Fibroblast of lung (primary cell): ENCODE results near the gene NUDT8. TPM values are rescaled to one million over a fixed set of nuclear protein-coding genes. Genes with fewer than 3 reads are reported as not detected.
A peak's percentile ranks its signal among the peaks of the same experiment; 100 is the strongest.

Source experiments
- DNase-seq, 2 donors: peaks; one replicate each; pipeline versions ENCODE4 v3.0.0 to v3.0.0-alpha.2; 2010; ENCODE audit warnings: low read depth in 2 of 2
- H2AFZ ChIP-seq: 2 replicates; pipeline ENCODE4 v1.5.1; 2012; ENCODE audit warnings: low read length, control low read depth, inconsistent platforms
- H3K27ac ChIP-seq: 2 replicates; pipeline ENCODE4 v1.5.1; 2011; ENCODE audit warnings: low read length, control low read depth; ENCODE audit not compliant: insufficient read depth
- H3K27me3 ChIP-seq: 2 replicates; pipeline ENCODE4 v1.5.1; 2011; ENCODE audit warnings: mild to moderate bottlenecking, low read length; ENCODE audit not compliant: control insufficient read depth, insufficient read depth
- H3K36me3 ChIP-seq: 2 replicates; pipeline ENCODE4 v1.5.1; 2011; ENCODE audit warnings: low read length; ENCODE audit not compliant: control insufficient read depth, insufficient read depth
- H3K4me1 ChIP-seq: 2 replicates; pipeline ENCODE4 v1.5.1; 2011; ENCODE audit warnings: low read length; ENCODE audit not compliant: control insufficient read depth, insufficient read depth; ENCODE audit errors: extremely low read depth
- H3K4me2 ChIP-seq: 2 replicates; pipeline ENCODE4 v1.5.1; 2011; ENCODE audit warnings: low read length, control low read depth; ENCODE audit not compliant: insufficient read depth; ENCODE audit errors: extremely low read depth
- H3K4me3 ChIP-seq, 4 experiments: fragments of 200-600 bp in 1 of 4; sonication (generic) in 1 of 4; replicated peaks in 1 of 4; 2 replicates each; pipeline ENCODE4 v1.5.1; 2011 to 2016; ENCODE audit warnings: low read length in 4 of 4, low read depth in 3 of 4, mild to moderate bottlenecking in 3 of 4, control low read depth in 2 of 4, inconsistent platforms in 1 of 4, mixed read lengths in 1 of 4; ENCODE audit not compliant: insufficient read depth in 1 of 4; ENCODE audit errors: control extremely low read depth in 1 of 4
- H3K79me2 ChIP-seq: 2 replicates; pipeline ENCODE4 v1.5.1; 2012; ENCODE audit warnings: mild to moderate bottlenecking, low read length, inconsistent platforms; ENCODE audit not compliant: control insufficient read depth, insufficient read depth
- H3K9ac ChIP-seq: 2 replicates; pipeline ENCODE4 v1.5.1; 2011; ENCODE audit warnings: mild to moderate bottlenecking, low read length, control low read depth; ENCODE audit not compliant: insufficient read depth
- H3K9me3 ChIP-seq: 2 replicates; pipeline ENCODE4 v1.5.1; 2012; ENCODE audit warnings: low read depth, low read length; ENCODE audit not compliant: control insufficient read depth, insufficient read depth
- H4K20me1 ChIP-seq: 2 replicates; pipeline ENCODE4 v1.5.1; 2011; ENCODE audit warnings: low read length; ENCODE audit not compliant: control insufficient read depth, insufficient read depth; ENCODE audit errors: extremely low read depth
- CTCF ChIP-seq, 2 donors: IDR thresholded peaks in 1 of 2; conservative IDR thresholded peaks in 1 of 2; 1 replicate in 1 of 2; 2 replicates in 1 of 2; pipeline ENCODE4 v1.5.1; 2011 to 2012; ENCODE audit warnings: low read length in 2 of 2, control low read depth in 1 of 2, inconsistent platforms in 1 of 2, low read depth in 1 of 2, mild to moderate bottlenecking in 1 of 2
- EZH2 ChIP-seq: IDR thresholded peaks from 2 replicates; pipeline ENCODE4 v1.5.1; 2012; ENCODE audit warnings: low read length, control low read depth, mild to moderate bottlenecking; ENCODE audit errors: missing control alignments
- polyA plus RNA-seq, 2 donors: library from polyadenylated mRNA; depleted of rRNA in 1 of 2; stranded (reverse) in 1 of 2; unstranded in 1 of 2; fragments of >200 nt; gene quantifications; 2 replicates each; pipeline ENCODE4 v1.2.1, GENCODE V29; 2011 to 2012; ENCODE audit warnings: missing spikeins in 1 of 2
- total RNA-seq: library from RNA; depleted of rRNA; stranded (reverse); fragments of >200 nt; gene quantifications from 2 replicates; pipeline ENCODE4 v1.2.1, GENCODE V29; 2014

The NUDT8 gene
- total and polyA plus RNA-seq, 2 donors (not counting 1 experiment from before 2014, with no cell fraction given) = 0.90 to 5.0 TPM

- Histone ChIP-seq H3K4me2 (no peak overlapping the region), H3K9ac (no peak overlapping the region), H2AFZ (no peak overlapping the region), H3K79me2 (no peaks in the 10 kb centered on the region), H3K27me3 (peaks cover 15% of the 10 kb centered on the region), H3K9me3 (no peaks in the 10 kb centered on the region), H4K20me1 (no peaks in the 10 kb centered on the region), H3K4me1 (no peaks in the 10 kb centered on the region), H3K27ac (no peak overlapping the region), H3K36me3 (peaks cover 4% of the 10 kb centered on the region), H3K4me3 (no peak overlapping the region)
- TF ChIP-seq CTCF (conservative IDR thresholded peaks at IDR 0.05 in 1 of 2, IDR thresholded peaks at IDR 0.05 in 1 of 2; ENCODE audit: low read depth in 1 of 2, low read length in 2 of 2) = peak; percentile 3 to 49
- TF ChIP-seq EZH2 = no peak
- no peak for DNase-seq
Measured at GRCh38 chr11:67614730-67615714, 14.7 kb downstream of the NUDT8 start.

- Histone ChIP-seq H3K4me3 (peak overlapping the region in 1 of 4 experiments; percentile 21), H2AFZ (no peak overlapping the region)
- DNase-seq = peak; percentile 16 to 26
Measured at GRCh38 chr11:67613960-67614715, 15.6 kb downstream of the NUDT8 start.

More at GRCh38 chr11:67613960-67614715, 15.6 kb downstream of the NUDT8 start:
- peaks cover 15% of the 10 kb centered on the region for H3K27me3 ChIP-seq
- H3K27ac ChIP-seq = no peak overlapping the region
- H4K20me1 ChIP-seq = no peaks in the 10 kb centered on the region
- H3K79me2 ChIP-seq = no peaks in the 10 kb centered on the region
- TF ChIP-seq EZH2 (no peak), CTCF (conservative IDR thresholded peaks at IDR 0.05 in 1 of 2, IDR thresholded peaks at IDR 0.05 in 1 of 2; ENCODE audit: low read depth in 1 of 2, low read length in 2 of 2) (peak; percentile 54 to 71)
- H3K9ac ChIP-seq = no peak overlapping the region
- H3K9me3 ChIP-seq = no peaks in the 10 kb centered on the region
- H3K4me1 ChIP-seq = no peaks in the 10 kb centered on the region
- H3K36me3 ChIP-seq = peaks cover 6% of the 10 kb centered on the region
- no peak overlapping the region for H3K4me2 ChIP-seq
